Measurements from ENCODE around the gene DEAF1.

- TF ChIP-seq ELK1 (IDR thresholded peaks at IDR 0.05; ENCODE audit: low read depth, low read length), result no peak
- no peak for TF ChIP-seq IRF5 (IDR thresholded peaks at IDR 0.05; ENCODE audit: borderline replicate concordance)
- TF ChIP-seq CTCF (IDR thresholded peaks at IDR 0.05 in 2 of 3, conservative IDR thresholded peaks at IDR 0.05 in 1 of 3; ENCODE audit: control insufficient read depth in 2 of 3, extremely low read depth in 1 of 3, insufficient read depth in 1 of 3, low read depth in 3 of 3, low read length in 3 of 3), result no peak
- no peak for TF ChIP-seq ZNF274 (IDR thresholded peaks at IDR 0.05; ENCODE audit: insufficient read depth, insufficient read length)
- TF ChIP-seq REST (IDR thresholded peaks at IDR 0.05; ENCODE audit: low read depth, low read length), result no peak
- no peak for TF ChIP-seq RAD21 (IDR thresholded peaks at IDR 0.05; ENCODE audit: insufficient read depth, low read depth, low read length)
- no peak for TF ChIP-seq CHD4 (IDR thresholded peaks at IDR 0.05)
- TF ChIP-seq SIN3A (IDR thresholded peaks at IDR 0.05; ENCODE audit: low read depth, low read length), result no peak
- no peak for TF ChIP-seq MAX (IDR thresholded peaks at IDR 0.05; ENCODE audit: low read depth, low read length)
- TF ChIP-seq EP300 (IDR thresholded peaks at IDR 0.05; ENCODE audit: borderline replicate concordance in 1 of 2, control insufficient read depth in 1 of 2, low read depth in 2 of 2, low read length in 2 of 2), result no peak
Measured at GRCh38 chr11:620201-620600, 74.8 kb downstream of the DEAF1 start.

Data from GM12878 (cell line).